Memory B cell (primary cell): ENCODE measurements around the gene PPDPF.
A peak's percentile ranks its signal among the peaks of the same experiment; 100 is the strongest.

Source experiments
- ATAC-seq: fragments of 150-1000 bp; cut with Tn5 transposase; 2 replicates; pipeline ENCODE4 v1.10.0; 2021; ENCODE audit warnings: low read depth, mild to moderate bottlenecking, moderate library complexity
- DNase-seq, 2 donors: peaks; one replicate each; pipeline ENCODE4 v3.0.0; 2022; ENCODE audit warnings: low spot score in 2 of 2
- H3K27ac Mint-ChIP-seq: one replicate; pipeline ENCODE4 v1.8.0; 2022; ENCODE audit warnings: mild to moderate bottlenecking, moderate library complexity, mixed read lengths
- H3K27me3 Mint-ChIP-seq: one replicate; pipeline ENCODE4 v1.8.0; 2022; ENCODE audit warnings: mixed read lengths
- H3K36me3 Mint-ChIP-seq: one replicate; pipeline ENCODE4 v1.8.0; 2022; ENCODE audit warnings: mild to moderate bottlenecking, mixed read lengths
- H3K4me1 Mint-ChIP-seq: one replicate; pipeline ENCODE4 v1.8.0; 2022; ENCODE audit warnings: mixed read lengths
- H3K4me3 Mint-ChIP-seq: one replicate; pipeline ENCODE4 v1.8.0; 2022; ENCODE audit warnings: mild to moderate bottlenecking, moderate library complexity, mixed read lengths
- H3K9me3 Mint-ChIP-seq: one replicate; pipeline ENCODE4 v1.8.0; 2022; ENCODE audit warnings: mixed read lengths

Gene PPDPF

DNA sequence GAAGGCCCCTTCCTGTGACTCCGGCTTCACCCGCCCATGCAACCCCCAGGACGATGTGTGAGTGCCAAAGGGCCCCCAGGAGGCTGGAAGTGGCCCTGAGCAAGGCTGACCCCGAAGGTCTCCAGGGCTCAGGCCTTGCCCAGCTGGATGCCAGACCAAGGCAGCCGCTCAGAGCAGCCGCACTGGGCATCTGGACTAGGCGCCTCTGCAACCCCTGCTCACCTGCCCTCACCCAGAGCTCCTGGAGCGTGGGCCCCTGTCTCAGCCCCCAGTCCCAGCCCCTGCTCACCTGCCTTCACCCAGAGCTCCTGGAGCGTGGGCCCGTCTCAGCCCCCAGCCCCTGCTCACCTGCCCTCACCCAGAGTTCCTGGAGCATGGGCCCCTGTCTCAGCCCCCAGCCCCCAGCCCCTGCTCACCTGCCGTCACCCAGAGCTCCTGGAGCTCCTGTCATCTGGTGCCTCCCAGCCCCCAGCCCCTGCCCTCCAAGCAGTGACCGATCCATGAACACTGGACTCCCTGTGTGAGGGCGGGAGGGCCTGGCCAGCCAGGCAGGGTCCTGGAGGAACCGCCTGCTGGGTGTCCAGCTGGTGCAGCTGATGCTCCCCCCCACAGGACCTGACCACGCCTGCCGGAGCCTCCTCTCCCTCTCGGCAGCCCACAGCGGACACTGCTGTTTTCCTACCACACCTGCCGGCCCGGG is 25.8 kb downstream of the PPDPF start:
- no peak for ATAC-seq
- Mint-ChIP-seq H3K27ac (no peak overlapping the region), H3K36me3 (no peaks in the 10 kb centered on the region), H3K9me3 (no peaks in the 10 kb centered on the region), H3K4me1 (peaks cover 43% of the 10 kb centered on the region), H3K27me3 (peaks cover 15% of the 10 kb centered on the region), H3K4me3 (no peak overlapping the region)
- no peak for DNase-seq

GRCh38 chr20:63546956-63547724 is 26.6 kb downstream of the PPDPF start:
- H3K9me3 Mint-ChIP-seq: no peaks in the 10 kb centered on the region
- H3K4me3 Mint-ChIP-seq: no peak overlapping the region
- H3K27me3 Mint-ChIP-seq: peaks cover 15% of the 10 kb centered on the region
- ATAC-seq (no peak), DNase-seq (no peak)
- H3K27ac Mint-ChIP-seq: no peak overlapping the region
- H3K4me1 Mint-ChIP-seq: peaks cover 43% of the 10 kb centered on the region
- H3K36me3 Mint-ChIP-seq: no peaks in the 10 kb centered on the region

DNA sequence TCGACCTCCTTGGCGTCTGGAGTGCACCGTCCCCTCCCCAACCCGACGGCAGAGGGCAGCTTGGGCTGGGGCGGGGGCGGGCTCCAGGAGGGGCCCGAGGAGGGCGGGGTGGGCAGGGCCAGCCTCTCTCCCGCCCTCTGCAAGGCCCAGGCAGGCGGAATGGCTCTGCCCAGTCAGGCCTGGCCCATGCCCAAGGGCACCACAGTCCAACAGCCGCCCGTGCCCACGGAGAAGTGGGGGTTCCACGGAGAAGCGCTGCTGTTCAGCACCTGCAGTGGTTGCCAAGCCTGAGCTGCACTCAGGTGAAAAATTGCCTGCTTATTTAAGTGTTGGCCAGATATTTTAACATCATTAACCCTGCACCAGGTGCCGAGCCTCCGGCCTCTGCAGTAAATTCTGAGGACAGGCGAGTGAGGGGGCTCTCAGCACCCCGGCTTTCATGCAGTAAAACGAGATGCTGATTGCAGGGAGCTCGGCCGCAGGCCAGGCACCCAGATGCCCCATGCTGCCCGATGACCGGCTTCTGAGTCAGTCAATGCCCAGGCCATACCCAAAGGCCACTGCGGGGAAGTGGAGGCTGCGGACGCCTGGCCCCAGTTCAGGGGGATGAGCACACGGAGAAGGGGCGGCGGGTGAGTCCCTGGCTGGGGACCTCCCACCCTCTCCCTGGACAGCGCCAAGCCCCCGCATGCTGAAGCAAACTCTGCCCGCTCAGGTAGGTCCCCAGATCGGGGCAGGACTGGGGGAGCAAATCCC is 27.3 kb downstream of the PPDPF start, which contains the start of gene SRMS:
TSS of gene SRMS (minus strand) at position 25 of the 756 bp plus-strand sequence. CDS start 286 bp downstream, outside the sequence.
- Mint-ChIP-seq H3K4me3 (no peak within 1 kb of the TSS), H3K4me1 (peaks cover 44% of the 10 kb centered on the region), H3K36me3 (no peaks in the 10 kb centered on the region), H3K9me3 (no peaks in the 10 kb centered on the region), H3K27ac (no peak within 1 kb of the TSS), H3K27me3 (peaks cover 15% of the 10 kb centered on the region)
- ATAC-seq: no peak
- no peak for DNase-seq

- Mint-ChIP-seq H3K27me3 (peaks cover 15% of the 10 kb centered on the region), H3K4me1 (peaks cover 44% of the 10 kb centered on the region), H3K4me3 (no peak overlapping the region), H3K9me3 (no peaks in the 10 kb centered on the region), H3K36me3 (no peaks in the 10 kb centered on the region), H3K27ac (no peak overlapping the region)
- ATAC-seq (no peak), DNase-seq (no peak)
These were observed 28.0 kb downstream of the PPDPF start for GRCh38 chr20:63548542-63548941.

- no peaks in the 10 kb centered on the region for H3K9me3 Mint-ChIP-seq
- H3K27me3 Mint-ChIP-seq: peaks cover 12% of the 10 kb centered on the region
- DNase-seq: no peak
- H3K4me1 Mint-ChIP-seq: peaks cover 40% of the 10 kb centered on the region
- H3K36me3 Mint-ChIP-seq: no peaks in the 10 kb centered on the region
- no peak overlapping the region for H3K4me3 Mint-ChIP-seq
- no peak for ATAC-seq
- H3K27ac Mint-ChIP-seq: no peak overlapping the region
These were observed 28.5 kb downstream of the PPDPF start for GRCh38 chr20:63549019-63549418.

DNA sequence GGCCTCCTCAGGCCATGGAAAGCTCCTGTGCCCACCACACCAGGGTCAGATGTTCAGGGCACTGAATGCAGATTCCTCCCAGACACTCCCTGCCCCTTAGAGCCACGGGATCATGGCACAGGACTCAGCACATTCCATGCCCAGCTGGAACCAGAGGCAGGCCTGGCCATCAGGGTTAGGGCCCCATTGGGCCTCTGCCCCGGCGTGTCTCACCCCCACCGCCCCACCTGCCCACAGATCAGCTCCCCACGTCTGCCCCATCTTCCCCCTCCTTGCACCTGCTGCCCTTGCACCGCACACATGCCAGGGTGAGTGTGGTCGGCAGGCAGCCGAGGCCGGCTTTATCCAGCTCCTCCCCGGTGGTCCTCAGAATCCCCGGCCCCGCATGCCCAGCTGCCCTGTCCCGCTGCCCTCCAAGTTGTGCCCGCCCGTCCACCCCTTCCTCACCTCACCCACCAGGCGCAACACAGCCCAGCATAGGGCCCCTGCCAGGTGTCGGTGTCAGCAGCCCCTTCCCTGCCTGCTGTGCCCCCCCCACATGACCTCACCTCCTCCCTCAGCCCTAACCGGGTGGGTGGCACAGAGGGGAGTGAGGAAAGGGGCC is 29.2 kb downstream of the PPDPF start:
- H3K27me3 Mint-ChIP-seq: peaks cover 12% of the 10 kb centered on the region
- DNase-seq (no peak), ATAC-seq (no peak)
- no peak overlapping the region for H3K4me3 Mint-ChIP-seq
- H3K9me3 Mint-ChIP-seq: no peaks in the 10 kb centered on the region
- no peaks in the 10 kb centered on the region for H3K36me3 Mint-ChIP-seq
- H3K4me1 Mint-ChIP-seq: peaks cover 37% of the 10 kb centered on the region
- no peak overlapping the region for H3K27ac Mint-ChIP-seq

DNA sequence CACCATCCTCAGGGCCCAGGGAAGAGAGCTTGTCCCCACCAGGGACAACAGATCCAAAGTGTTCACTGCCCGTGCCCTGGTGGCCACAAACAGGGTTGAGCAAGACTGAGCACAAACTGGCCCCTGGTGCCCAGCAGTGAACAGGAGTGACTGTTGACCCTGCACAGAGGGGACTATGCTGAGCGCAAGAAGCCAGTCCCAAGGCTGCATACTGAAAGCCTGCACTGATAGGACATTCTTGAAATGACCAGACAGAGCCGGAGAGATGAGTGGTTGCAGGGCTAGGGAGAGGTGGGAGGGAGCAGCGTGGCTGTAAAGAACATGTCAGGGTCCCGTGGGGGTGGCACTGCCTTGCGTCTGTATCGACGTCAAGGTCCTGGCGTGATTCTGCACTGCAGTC is 30.5 kb downstream of the PPDPF start:
- H3K27ac Mint-ChIP-seq: no peak overlapping the region
- DNase-seq (no peak), ATAC-seq (no peak)
- no peaks in the 10 kb centered on the region for H3K36me3 Mint-ChIP-seq
- no peaks in the 10 kb centered on the region for H3K9me3 Mint-ChIP-seq
- peaks cover 28% of the 10 kb centered on the region for H3K4me1 Mint-ChIP-seq
- H3K4me3 Mint-ChIP-seq: no peak overlapping the region
- H3K27me3 Mint-ChIP-seq: peaks cover 12% of the 10 kb centered on the region

- Mint-ChIP-seq H3K27ac (peak overlapping the region; percentile 92), H3K4me3 (peak overlapping the region; percentile 84), H3K9me3 (no peaks in the 10 kb centered on the region), H3K36me3 (no peaks in the 10 kb centered on the region), H3K27me3 (peaks cover 10% of the 10 kb centered on the region), H3K4me1 (peaks cover 28% of the 10 kb centered on the region)
- ATAC-seq (peak; percentile 56), DNase-seq (peak in 1 of 2 donors; percentile 70)
These were observed 32.1 kb downstream of the PPDPF start for GRCh38 chr20:63552481-63553249.

- peak overlapping the region; percentile 92 for H3K27ac Mint-ChIP-seq
- H3K27me3 Mint-ChIP-seq: peaks cover 10% of the 10 kb centered on the region
- no peaks in the 10 kb centered on the region for H3K36me3 Mint-ChIP-seq
- DNase-seq (peak; percentile 92 to 97), ATAC-seq (peak; percentile 48)
- peak overlapping the region; percentile 84 for H3K4me3 Mint-ChIP-seq
- peaks cover 28% of the 10 kb centered on the region for H3K4me1 Mint-ChIP-seq
- H3K9me3 Mint-ChIP-seq: no peaks in the 10 kb centered on the region
These were observed 32.8 kb downstream of the PPDPF start for GRCh38 chr20:63553251-63553932.

DNA sequence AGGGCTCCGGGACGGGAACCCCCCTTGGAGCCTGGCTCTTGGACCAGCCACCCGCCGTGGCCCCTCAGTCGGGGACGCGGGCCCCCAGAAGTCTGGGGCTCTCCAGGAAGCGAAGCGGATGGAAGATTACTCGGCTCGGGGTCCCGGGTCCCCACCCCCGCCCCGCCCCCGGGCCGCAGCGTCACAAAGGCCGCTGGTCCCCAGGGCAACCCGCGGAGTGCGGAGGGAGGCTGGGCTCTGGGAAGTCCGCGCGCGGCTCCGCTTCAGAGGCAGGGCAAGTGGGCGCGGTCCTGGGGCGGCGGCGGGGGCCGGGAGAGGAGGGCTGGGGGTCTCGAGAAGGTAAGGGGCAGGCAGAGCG is 33.3 kb downstream of the PPDPF start, which contains the start of gene FNDC11:
TSS of gene FNDC11 (plus strand) at position 227 of the 358 bp plus-strand sequence. CDS start 1,505 bp downstream, outside the sequence.
- Mint-ChIP-seq H3K4me1 (peaks cover 26% of the 10 kb centered on the region), H3K27ac (peak within 1 kb of the TSS; percentile 92), H3K27me3 (peaks cover 8% of the 10 kb centered on the region), H3K9me3 (no peaks in the 10 kb centered on the region), H3K36me3 (no peaks in the 10 kb centered on the region), H3K4me3 (peak within 1 kb of the TSS; percentile 84)
- peak in 1 of 2 donors; percentile 74 for DNase-seq
- peak; percentile 46 for ATAC-seq

DNA sequence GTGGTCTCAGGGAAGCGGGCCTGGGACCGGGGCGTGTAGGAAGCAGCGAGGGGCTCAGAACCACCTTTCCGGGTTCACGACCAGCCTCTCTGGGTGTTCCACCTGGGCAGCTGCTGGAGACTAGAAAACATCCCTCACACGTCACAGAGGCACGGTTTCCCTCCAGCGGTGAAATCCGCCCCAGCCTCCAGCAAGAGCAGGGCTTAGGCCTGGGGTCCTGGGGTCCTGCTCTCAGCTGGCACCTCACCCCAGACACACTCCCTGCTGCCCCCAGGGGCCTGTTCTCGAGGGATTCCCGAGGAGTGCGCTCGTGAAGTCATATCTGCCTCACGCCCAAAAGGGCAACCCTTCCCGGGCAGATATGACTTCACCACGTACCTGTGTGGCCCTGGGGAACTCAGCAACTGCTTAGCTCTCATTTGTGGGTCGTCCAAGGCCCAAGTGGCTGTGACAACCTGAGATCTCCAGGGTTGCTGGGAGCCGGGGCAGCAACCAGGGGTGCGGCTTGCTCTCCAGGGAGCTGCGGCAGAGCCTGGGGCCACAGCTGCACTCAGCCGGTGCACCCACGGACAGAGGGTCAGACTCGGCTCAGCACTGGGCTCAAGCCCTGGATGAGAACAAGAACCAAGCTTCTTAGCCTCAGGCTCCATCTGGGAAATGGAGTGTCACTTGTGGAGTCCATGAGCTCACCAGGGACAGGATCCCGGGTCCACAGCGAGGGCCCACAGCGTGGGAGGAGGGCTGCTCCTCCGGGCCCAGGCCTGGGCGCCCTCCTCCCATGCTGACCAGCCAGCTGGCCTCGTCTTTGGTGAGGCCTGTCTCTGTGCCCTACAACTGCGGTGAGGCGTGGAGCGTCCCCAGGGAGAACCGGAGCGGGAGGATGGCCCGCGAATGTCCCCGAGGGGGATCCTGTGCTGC is 34.1 kb downstream of the PPDPF start:
- H3K4me3 Mint-ChIP-seq: peak overlapping the region; percentile 84
- ATAC-seq (peak; percentile 37), DNase-seq (peak; percentile 63 to 77)
- H3K27me3 Mint-ChIP-seq: peaks cover 4% of the 10 kb centered on the region
- peaks cover 2% of the 10 kb centered on the region for H3K9me3 Mint-ChIP-seq
- H3K4me1 Mint-ChIP-seq: peaks cover 24% of the 10 kb centered on the region
- peak overlapping the region; percentile 92 for H3K27ac Mint-ChIP-seq
- H3K36me3 Mint-ChIP-seq: peaks cover 2% of the 10 kb centered on the region
